Neural cell (in vitro differentiated cells): ENCODE measurements around the gene PLPPR4. TPM values are rescaled to one million over a fixed set of nuclear protein-coding genes. Genes with fewer than 3 reads are reported as not detected.

ENCODE experiments used
- H2AFZ ChIP-seq: fragments of 200-600, 300-800 bp; sonication (generic), shearing (Covaris generic); 2 replicates; pipeline ENCODE4 v1.6.0; 2014; ENCODE audit warnings: low read depth, mild to moderate bottlenecking, antibody characterized with exemption, low read length, moderate library complexity
- H3F3A ChIP-seq: fragments of 200-600 bp; shearing (Covaris generic); 2 replicates; pipeline ENCODE4 v1.6.1; 2016; ENCODE audit warnings: mild to moderate bottlenecking, moderate library complexity, mixed read lengths, antibody characterized with exemption, low read length; ENCODE audit not compliant: insufficient read depth, poor library complexity, severe bottlenecking
- H3K27ac ChIP-seq: fragments of 200-600, 300-800 bp; sonication (generic), shearing (Covaris generic); 2 replicates; pipeline ENCODE4 v1.5.1; 2014; ENCODE audit warnings: mild to moderate bottlenecking, low read length, moderate library complexity
- H3K27me3 ChIP-seq: fragments of 300-800, 200-600 bp; sonication (generic), shearing (Covaris generic); 2 replicates; pipeline ENCODE4 v1.6.0; 2014; ENCODE audit warnings: mild to moderate bottlenecking, low read depth, low read length, moderate library complexity; ENCODE audit not compliant: insufficient read depth
- H3K36me3 ChIP-seq: fragments of 300-800, 200-600 bp; sonication (generic), shearing (Covaris generic); 2 replicates; pipeline ENCODE4 v1.5.1; 2014; ENCODE audit warnings: mild to moderate bottlenecking, antibody characterized with exemption, low read length, moderate library complexity; ENCODE audit not compliant: insufficient read depth
- H3K4me2 ChIP-seq: fragments of 300-800, 200-600 bp; sonication (generic), shearing (Covaris generic); 2 replicates; pipeline ENCODE4 v1.6.0; 2014; ENCODE audit warnings: mild to moderate bottlenecking, low read length
- H3K4me3 ChIP-seq: fragments of 300-800, 200-600 bp; sonication (generic), shearing (Covaris generic); 2 replicates; pipeline ENCODE4 v1.5.1; 2014; ENCODE audit warnings: mild to moderate bottlenecking, low read length, moderate library complexity
- H3K79me2 ChIP-seq: fragments of 200-600 bp; shearing (Covaris generic); replicated peaks from 2 replicates; pipeline ENCODE4 v1.6.0; 2014; ENCODE audit warnings: mild to moderate bottlenecking, low read length, moderate library complexity; ENCODE audit not compliant: insufficient read depth
- H3K9ac ChIP-seq: fragments of 300-800, 200-600 bp; sonication (generic), shearing (Covaris generic); 2 replicates; pipeline ENCODE4 v1.6.1; 2016; ENCODE audit warnings: mild to moderate bottlenecking, low read length, mixed read lengths
- H3K9me2 ChIP-seq: fragments of 200-600 bp; shearing (Covaris generic); 2 replicates; pipeline ENCODE4 v1.6.1; 2016; ENCODE audit warnings: mild to moderate bottlenecking, low read length, mixed read lengths; ENCODE audit not compliant: insufficient read depth
- H3K9me3 ChIP-seq: fragments of 200-600, 300-800 bp; sonication (generic), shearing (Covaris generic); 2 replicates; pipeline ENCODE4 v1.6.1; 2016; ENCODE audit warnings: mild to moderate bottlenecking, mixed run types, low read length, moderate library complexity, mixed read lengths
- H4K20me1 ChIP-seq: fragments of 200-600 bp; shearing (Covaris generic); 2 replicates; pipeline ENCODE4 v1.6.1; 2016; ENCODE audit warnings: mild to moderate bottlenecking, mixed run types; ENCODE audit not compliant: insufficient read depth
- CTCF ChIP-seq: fragments of 450-650 bp; IDR thresholded peaks from 2 replicates; pipeline ENCODE4 v1.5.1; 2014; ENCODE audit warnings: antibody characterized with exemption, mild to moderate bottlenecking, moderate library complexity; ENCODE audit not compliant: poor library complexity, severe bottlenecking
- EP300 ChIP-seq: fragments of 450-650 bp; conservative IDR thresholded peaks from 2 replicates; pipeline ENCODE4 v1.6.1; 2014; ENCODE audit warnings: antibody characterized with exemption, mild to moderate bottlenecking, moderate library complexity; ENCODE audit not compliant: poor library complexity, severe bottlenecking
- EZH2 ChIP-seq: fragments of 200-600, 300-800 bp; shearing (Covaris generic), sonication (generic); IDR thresholded peaks from 2 replicates; pipeline ENCODE4 v1.6.1; 2014; ENCODE audit warnings: antibody characterized with exemption, low read length, borderline replicate concordance, mild to moderate bottlenecking; ENCODE audit not compliant: insufficient read depth, poor library complexity, severe bottlenecking
- MXI1 ChIP-seq: fragments of 450-650 bp; conservative IDR thresholded peaks from 2 replicates; pipeline ENCODE4 v1.6.1; 2014; ENCODE audit warnings: antibody characterized with exemption, mild to moderate bottlenecking; ENCODE audit not compliant: poor library complexity, severe bottlenecking
- POLR2AphosphoS5 ChIP-seq: IDR thresholded peaks from 2 replicates; pipeline ENCODE4 v1.6.1; 2012
- RAD21 ChIP-seq: fragments of 450-650 bp; conservative IDR thresholded peaks from 2 replicates; pipeline ENCODE4 v1.6.1; 2014; ENCODE audit warnings: antibody characterized with exemption, mild to moderate bottlenecking, moderate library complexity
- REST ChIP-seq: IDR thresholded peaks from 2 replicates; pipeline ENCODE4 v1.6.1; 2012; ENCODE audit warnings: borderline replicate concordance
- SMC3 ChIP-seq: fragments of 450-650 bp; conservative IDR thresholded peaks from 2 replicates; pipeline ENCODE4 v1.6.1; 2014; ENCODE audit warnings: antibody characterized with exemption, mild to moderate bottlenecking, moderate library complexity; ENCODE audit not compliant: poor library complexity
- TAF1 ChIP-seq: IDR thresholded peaks from 2 replicates; pipeline ENCODE4 v1.6.1; 2012; ENCODE audit warnings: low read depth
- polyA plus RNA-seq: library from polyadenylated mRNA; depleted of rRNA; stranded (reverse); fragments of >200 nt; gene quantifications from 2 replicates; pipeline ENCODE4 v1.2.3, GENCODE V29; 2014

PLPPR4 gene
- polyA plus RNA-seq, 1 donor from 2014 or later, result 36.8 TPM

GRCh38 chr1:99250728-99251127 is 13.6 kb upstream of the PLPPR4 start:
- H3K27ac ChIP-seq, result no peak overlapping the region
- H4K20me1 ChIP-seq, result no peaks in the 10 kb centered on the region
- no peaks in the 10 kb centered on the region for H3F3A ChIP-seq
- no peak overlapping the region for H2AFZ ChIP-seq
- no peak overlapping the region for H3K4me2 ChIP-seq
- H3K9ac ChIP-seq, result no peak overlapping the region
- H3K36me3 ChIP-seq, result no peaks in the 10 kb centered on the region
- H3K4me3 ChIP-seq, result no peak overlapping the region
- no peaks in the 10 kb centered on the region for H3K9me3 ChIP-seq
- H3K9me2 ChIP-seq, result no peaks in the 10 kb centered on the region
- no peaks in the 10 kb centered on the region for H3K27me3 ChIP-seq
- TF ChIP-seq RAD21, result no peak
- no peak for TF ChIP-seq POLR2AphosphoS5
- no peak for TF ChIP-seq EP300
- no peak for TF ChIP-seq REST
- TF ChIP-seq SMC3, result no peak
- no peak for TF ChIP-seq MXI1
- TF ChIP-seq EZH2, result no peak
- TF ChIP-seq CTCF, result no peak
- TF ChIP-seq TAF1, result no peak
- no peaks in the 10 kb centered on the region for H3K79me2 ChIP-seq

GRCh38 chr1:99251308-99251707 is 13.0 kb upstream of the PLPPR4 start:
- TF ChIP-seq POLR2AphosphoS5 (no peak), MXI1 (no peak), SMC3 (no peak), EZH2 (no peak), REST (no peak), EP300 (no peak), TAF1 (no peak), RAD21 (no peak), CTCF (no peak)
- no peak overlapping the region for H2AFZ ChIP-seq
- no peak overlapping the region for H3K4me3 ChIP-seq
- no peaks in the 10 kb centered on the region for H3K27me3 ChIP-seq
- H3F3A ChIP-seq, result no peaks in the 10 kb centered on the region
- no peaks in the 10 kb centered on the region for H3K79me2 ChIP-seq
- no peaks in the 10 kb centered on the region for H4K20me1 ChIP-seq
- H3K4me2 ChIP-seq, result no peak overlapping the region
- H3K27ac ChIP-seq, result no peak overlapping the region
- no peaks in the 10 kb centered on the region for H3K9me2 ChIP-seq
- H3K36me3 ChIP-seq, result no peaks in the 10 kb centered on the region
- no peaks in the 10 kb centered on the region for H3K9me3 ChIP-seq
- no peak overlapping the region for H3K9ac ChIP-seq
